Measurements from ENCODE around the gene RAB30. TPM values are rescaled to one million over a fixed set of nuclear protein-coding genes. Genes with fewer than 3 reads are reported as not detected.

RAB30 gene
- total RNA-seq, 2 experiments from 2014 or later = 9.8 to 10.9 TPM

GRCh38 chr11:82986446-82986845 is 85.3 kb downstream of the RAB30 start:
- Mint-ChIP-seq H3K27me3 (no peaks in the 10 kb centered on the region), H3K9me3 (no peaks in the 10 kb centered on the region), H3K4me3 (no peak overlapping the region), H3K27ac (no peak overlapping the region), H3K4me1 (ENCODE audit: low read depth) (peaks cover 22% of the 10 kb centered on the region), H3K36me3 (ENCODE audit: low read depth) (peaks cover 26% of the 10 kb centered on the region)
- TF ChIP-seq CTCF (IDR thresholded peaks at IDR 0.05) = no peak
- DNase-seq (no peak), ATAC-seq (no peak)
- intact Hi-C loops (cut with micrococcal nuclease) = no loop called here
- POLR2A ChIA-PET = no interaction called here
- CTCF ChIA-PET = interaction anchor here (1.3 kb wide), 1 partner anchor 85 kb away, joined by 5 read pairs; the partner anchor contains the start of gene DDIAS

- DNase-seq (no peak), ATAC-seq (no peak)
- H3K36me3 Mint-ChIP-seq (ENCODE audit: low read depth) = peaks cover 30% of the 10 kb centered on the region
- no peaks in the 10 kb centered on the region for H3K9me3 Mint-ChIP-seq
- peak overlapping the region; percentile 52 for H3K27ac Mint-ChIP-seq
- H3K4me3 Mint-ChIP-seq = no peak overlapping the region
- no peaks in the 10 kb centered on the region for H3K27me3 Mint-ChIP-seq
- no peak for TF ChIP-seq CTCF (IDR thresholded peaks at IDR 0.05)
- intact Hi-C loops (cut with micrococcal nuclease) = no loop called here
- H3K4me1 Mint-ChIP-seq (ENCODE audit: low read depth) = peaks cover 47% of the 10 kb centered on the region
- ChIA-PET CTCF (interaction anchor here (0.8 to 1.5 kb wide), 3 partner anchors 10 to 23 kb away, joined by 3 to 5 read pairs (median 3); no protein-coding TSS in a partner anchor), POLR2A (interaction anchor here (1.3 to 1.4 kb wide), 2 partner anchors 18 to 90 kb away, joined by 3 to 4 read pairs; partner anchors contain the start of gene RAB30)
Observed at GRCh38 chr11:82981852-82982251, 89.8 kb downstream of the RAB30 start.

- Mint-ChIP-seq H3K36me3 (ENCODE audit: low read depth) (peaks cover 29% of the 10 kb centered on the region), H3K4me3 (no peak overlapping the region), H3K9me3 (no peaks in the 10 kb centered on the region), H3K27me3 (no peaks in the 10 kb centered on the region), H3K27ac (no peak overlapping the region), H3K4me1 (ENCODE audit: low read depth) (peaks cover 47% of the 10 kb centered on the region)
- CTCF ChIA-PET = interaction anchor here (1.0 to 1.4 kb wide), 3 partner anchors 11 to 26 kb away, joined by 3 to 5 read pairs (median 4); no protein-coding TSS in a partner anchor
- ATAC-seq = no peak
- DNase-seq = no peak
- no peak for TF ChIP-seq CTCF (IDR thresholded peaks at IDR 0.05)
- POLR2A ChIA-PET = interaction anchor here (1.3 to 1.4 kb wide), 3 partner anchors 16 to 91 kb away, joined by 3 to 4 read pairs (median 4); partner anchors contain the start of genes DDIAS and RAB30
- intact Hi-C loops (cut with micrococcal nuclease) = no loop called here
Observed at GRCh38 chr11:82980947-82981346, 90.8 kb downstream of the RAB30 start.

GRCh38 chr11:82980292-82980691 is 91.4 kb downstream of the RAB30 start:
- H3K36me3 Mint-ChIP-seq (ENCODE audit: low read depth) = peaks cover 28% of the 10 kb centered on the region
- intact Hi-C loops (cut with micrococcal nuclease) = no loop called here
- H3K27me3 Mint-ChIP-seq = no peaks in the 10 kb centered on the region
- CTCF ChIA-PET = interaction anchor here (1.0 to 1.4 kb wide), 3 partner anchors 12 to 27 kb away, joined by 3 to 5 read pairs (median 4); no protein-coding TSS in a partner anchor
- TF ChIP-seq CTCF (IDR thresholded peaks at IDR 0.05) = no peak
- H3K4me1 Mint-ChIP-seq (ENCODE audit: low read depth) = peaks cover 47% of the 10 kb centered on the region
- POLR2A ChIA-PET = interaction anchor here (0.8 to 1.4 kb wide), 4 partner anchors 10 to 79 kb away, joined by 3 to 4 read pairs (median 4); partner anchors contain the start of gene DDIAS
- no peak for DNase-seq
- peak; percentile 72 for ATAC-seq
- peak overlapping the region; percentile 34 for H3K27ac Mint-ChIP-seq
- H3K4me3 Mint-ChIP-seq = no peak overlapping the region
- H3K9me3 Mint-ChIP-seq = no peaks in the 10 kb centered on the region

- no peaks in the 10 kb centered on the region for H3K27me3 Mint-ChIP-seq
- ATAC-seq (no peak), DNase-seq (no peak)
- H3K36me3 Mint-ChIP-seq (ENCODE audit: low read depth) = peaks cover 26% of the 10 kb centered on the region
- no peaks in the 10 kb centered on the region for H3K9me3 Mint-ChIP-seq
- peaks cover 47% of the 10 kb centered on the region for H3K4me1 Mint-ChIP-seq (ENCODE audit: low read depth)
- peak overlapping the region; percentile 22 for H3K27ac Mint-ChIP-seq
- H3K4me3 Mint-ChIP-seq = no peak overlapping the region
- ChIA-PET POLR2A (interaction anchor here (0.7 to 1.4 kb wide), 5 partner anchors 11 to 78 kb away, joined by 3 to 4 read pairs (median 3); partner anchors contain the start of gene DDIAS), CTCF (no interaction called here)
- intact Hi-C loops (cut with micrococcal nuclease) = no loop called here
- TF ChIP-seq CTCF (IDR thresholded peaks at IDR 0.05) = no peak
Observed at GRCh38 chr11:82979824-82980223, 91.9 kb downstream of the RAB30 start.

Measured in activated CD8-positive, alpha-beta T cell treated with anti-CD3 and anti-CD28 coated beads for 36 hours (primary cell).